Liver (tissue), 9 donors: ENCODE data around the gene PPP2R3A. TPM values are rescaled to one million over a fixed set of nuclear protein-coding genes. Genes with fewer than 3 reads are reported as not detected.

Source experiments
- DNase-seq: peaks from one replicate; pipeline ENCODE4 v3.0.0-alpha.2; 2017; ENCODE audit warnings: low spot score
- H3K27ac ChIP-seq, 2 donors: one replicate each; pipeline ENCODE4 v1.7.0; 2013; ENCODE audit warnings: inconsistent platforms in 2 of 2, low read length in 2 of 2, control low read depth in 1 of 2, low read depth in 1 of 2, mild to moderate bottlenecking in 1 of 2
- H3K27me3 ChIP-seq, 4 donors: one replicate each; pipeline versions ENCODE4 v1.6.1 to v1.7.0; 2013; ENCODE audit warnings: low read length in 3 of 4, inconsistent platforms in 1 of 4, mild to moderate bottlenecking in 1 of 4, moderate library complexity in 1 of 4; ENCODE audit not compliant: control insufficient read depth in 4 of 4, insufficient read depth in 4 of 4
- H3K36me3 ChIP-seq, 4 donors: one replicate each; pipeline versions ENCODE4 v1.6.1 to v1.7.0; 2013; ENCODE audit warnings: low read length in 3 of 4, mild to moderate bottlenecking in 3 of 4, low read depth in 1 of 4, moderate library complexity in 1 of 4; ENCODE audit not compliant: control insufficient read depth in 4 of 4, insufficient read depth in 3 of 4
- H3K4me1 ChIP-seq, 4 donors: one replicate each; pipeline versions ENCODE4 v1.6.1 to v1.7.0; 2013; ENCODE audit warnings: low read length in 3 of 4, mild to moderate bottlenecking in 3 of 4, moderate library complexity in 1 of 4; ENCODE audit not compliant: control insufficient read depth in 4 of 4, insufficient read depth in 4 of 4
- H3K4me3 ChIP-seq, 3 donors: one replicate each; pipeline versions ENCODE4 v1.6.1 to v1.7.0; 2013; ENCODE audit warnings: low read length in 3 of 3, control low read depth in 1 of 3, low read depth in 1 of 3, mild to moderate bottlenecking in 1 of 3
- H3K9ac ChIP-seq, 2 donors: one replicate each; pipeline ENCODE4 v1.7.0; 2013; ENCODE audit warnings: low read length in 2 of 2, mild to moderate bottlenecking in 2 of 2, moderate library complexity in 2 of 2, control low read depth in 1 of 2, low read depth in 1 of 2
- H3K9me3 ChIP-seq, 4 donors: one replicate each; pipeline versions ENCODE4 v1.6.1 to v1.7.0; 2013; ENCODE audit warnings: low read length in 3 of 4; ENCODE audit not compliant: control insufficient read depth in 4 of 4
- CTCF ChIP-seq: fragments of 150-350 bp; IDR thresholded peaks from 2 replicates; pipeline ENCODE4 v1.5.1; 2017; ENCODE audit warnings: improper control_type of control experiment, low read depth, low read length; ENCODE audit not compliant: missing input control
- EGR1 ChIP-seq, 2 donors: IDR thresholded peaks; 2 replicates each; pipeline ENCODE4 v1.6.1; 2016 to 2018; ENCODE audit warnings: antibody characterized with exemption in 2 of 2, low read depth in 2 of 2
- FOXA1 ChIP-seq: IDR thresholded peaks from 2 replicates; pipeline ENCODE4 v1.6.1; 2016; ENCODE audit warnings: antibody characterized with exemption
- FOXA2 ChIP-seq: IDR thresholded peaks from 2 replicates; pipeline ENCODE4 v1.6.1; 2016; ENCODE audit warnings: antibody characterized with exemption
- GABPA ChIP-seq, 2 donors: IDR thresholded peaks in 1 of 2; conservative IDR thresholded peaks in 1 of 2; 2 replicates each; pipeline ENCODE4 v1.6.1; 2016; ENCODE audit warnings: antibody characterized with exemption in 2 of 2, mild to moderate bottlenecking in 1 of 2, moderate library complexity in 1 of 2
- HNF4A ChIP-seq, 2 donors: conservative IDR thresholded peaks; 2 replicates each; pipeline ENCODE4 v1.6.1; 2016; ENCODE audit warnings: antibody characterized with exemption in 2 of 2, mild to moderate bottlenecking in 2 of 2
- HNF4G ChIP-seq: IDR thresholded peaks from 2 replicates; pipeline ENCODE4 v1.6.1; 2016; ENCODE audit warnings: antibody characterized with exemption
- JUND ChIP-seq, 2 donors: IDR thresholded peaks; 2 replicates each; pipeline ENCODE4 v1.6.1; 2016; ENCODE audit warnings: antibody characterized with exemption in 2 of 2
- MAX ChIP-seq: IDR thresholded peaks from 2 replicates; pipeline ENCODE4 v1.6.1; 2016; ENCODE audit warnings: antibody characterized with exemption
- NR2F2 ChIP-seq: IDR thresholded peaks from 2 replicates; pipeline ENCODE4 v1.6.1; 2016; ENCODE audit warnings: antibody characterized with exemption
- RAD21 ChIP-seq, 2 donors: IDR thresholded peaks; 2 replicates each; pipeline ENCODE4 v1.6.1; 2016; ENCODE audit warnings: antibody characterized with exemption in 2 of 2, mild to moderate bottlenecking in 2 of 2
- RXRA ChIP-seq, 2 donors: IDR thresholded peaks; 2 replicates each; pipeline ENCODE4 v1.6.1; 2017 to 2018; ENCODE audit warnings: antibody characterized with exemption in 2 of 2, mild to moderate bottlenecking in 1 of 2
- SP1 ChIP-seq: IDR thresholded peaks from 2 replicates; pipeline ENCODE4 v1.6.1; 2018; ENCODE audit warnings: antibody characterized with exemption, mild to moderate bottlenecking
- TAF1 ChIP-seq: conservative IDR thresholded peaks from 2 replicates; pipeline ENCODE4 v1.6.1; 2016; ENCODE audit warnings: antibody characterized with exemption, mild to moderate bottlenecking
- YY1 ChIP-seq: IDR thresholded peaks from 2 replicates; pipeline ENCODE4 v1.6.1; 2016; ENCODE audit warnings: antibody characterized with exemption, mild to moderate bottlenecking
- ZBTB33 ChIP-seq: IDR thresholded peaks from 2 replicates; pipeline ENCODE4 v1.6.1; 2016; ENCODE audit warnings: antibody characterized with exemption
- WGBS: extraction: QIAGEN DNeasy Blood & Tissue Kit; methylation state at CpG from one replicate; pipeline ENCODE4 v1.1.7; 2013; 5-methylcytosine and 5-hydroxymethylcytosine counted together
- polyA plus RNA-seq, 2 donors: library from polyadenylated mRNA; stranded (reverse) in 1 of 2; unstranded in 1 of 2; fragments of 200-250 nt in 1 of 2; fragments of >200 nt in 1 of 2; fragmentation: Nextera tagmentation in 1 of 2; extraction: Ambion mirVana in 1 of 2; gene quantifications; one replicate each; pipeline versions ENCODE4 v1.2.1 to v1.2.3, GENCODE V29; 2013 to 2015
- total RNA-seq, 2 donors: library from RNA; depleted of rRNA; stranded (reverse); fragments of >200 nt; gene quantifications; one replicate each; pipeline ENCODE4 v1.2.3, GENCODE V29; 2014
- donor health status: healthy.
- donor health status: healthy.
- donor health status: healthy.
- donor health status: healthy.
- donor health status: healthy.

Gene PPP2R3A
- total and polyA plus RNA-seq, 4 donors = 0.54 to 3.3 (median 1.6) TPM

GRCh38 chr3:136008732-136009470, 43.4 kb downstream of the PPP2R3A start (continued):
- TF ChIP-seq CTCF (no peak), MAX (no peak), RAD21 (IDR thresholded peaks at IDR 0.05) (no peak), GABPA (IDR thresholded peaks at IDR 0.05 in 1 of 2, conservative IDR thresholded peaks at IDR 0.05 in 1 of 2) (no peak), TAF1 (no peak), RXRA (IDR thresholded peaks at IDR 0.05) (no peak), FOXA2 (no peak), JUND (IDR thresholded peaks at IDR 0.05) (no peak), SP1 (no peak), FOXA1 (no peak), YY1 (no peak), EGR1 (IDR thresholded peaks at IDR 0.05; ENCODE audit: low read depth in 2 of 2) (no peak), HNF4A (conservative IDR thresholded peaks at IDR 0.05) (no peak)

- 69% methylated on average over 1 of the region's 1 CpG for WGBS
- H3K4me1 ChIP-seq = no peaks in the 10 kb centered on the region
Measured at GRCh38 chr3:136018876-136019275, 53.3 kb downstream of the PPP2R3A start.

More at GRCh38 chr3:136018876-136019275, 53.3 kb downstream of the PPP2R3A start:
- no peaks in the 10 kb centered on the region for H3K27me3 ChIP-seq
- no peak overlapping the region for H3K4me3 ChIP-seq
- no peak overlapping the region for H3K9ac ChIP-seq
- no peak overlapping the region for H3K27ac ChIP-seq
- no peak for TF ChIP-seq NR2F2
- no peak for TF ChIP-seq YY1
- TF ChIP-seq RAD21 (IDR thresholded peaks at IDR 0.05) = no peak
- no peak for TF ChIP-seq FOXA1
- no peak for TF ChIP-seq JUND (IDR thresholded peaks at IDR 0.05)
- TF ChIP-seq SP1 = no peak
- no peak for TF ChIP-seq HNF4G
- no peak for TF ChIP-seq ZBTB33
- no peak for TF ChIP-seq RXRA (IDR thresholded peaks at IDR 0.05)
- TF ChIP-seq MAX = no peak
- DNase-seq = no peak
- no peaks in the 10 kb centered on the region for H3K9me3 ChIP-seq
- H3K36me3 ChIP-seq = no peaks in the 10 kb centered on the region
